HepG2 (cell line): ENCODE results near the gene IQSEC1. TPM values are rescaled to one million over a fixed set of nuclear protein-coding genes. Genes with fewer than 3 reads are reported as not detected.

ENCODE experiments used
- ARHGAP35 ChIP-seq: sonication (generic); formaldehyde crosslinking; IDR thresholded peaks from 2 replicates; pipeline ENCODE4 v1.9.0; 2022; ENCODE audit warnings: mild to moderate bottlenecking, inconsistent platforms, moderate library complexity, missing genetic modification reagents, borderline replicate concordance
- ATF7 ChIP-seq, 2 experiments: fragments of 450-650 bp in 1 of 2; sonication (generic) in 1 of 2; formaldehyde crosslinking in 1 of 2; IDR thresholded peaks; 2 replicates each; pipeline versions ENCODE4 v1.4.0 to v1.6.1; 2016 to 2020; ENCODE audit warnings: antibody characterized with exemption in 1 of 2, mild to moderate bottlenecking in 1 of 2, missing genetic modification reagents in 1 of 2
- RELA ChIP-seq: sonication (generic); formaldehyde crosslinking; IDR thresholded peaks from 2 replicates; pipeline ENCODE4 v1.4.0; 2020; ENCODE audit warnings: missing genetic modification reagents
- RNF219 ChIP-seq: sonication (generic); formaldehyde crosslinking; IDR thresholded peaks from 2 replicates; pipeline ENCODE4 v1.5.0; 2020; ENCODE audit warnings: mild to moderate bottlenecking, missing genetic modification reagents
- SMAD3 ChIP-seq: sonication (generic); formaldehyde crosslinking; IDR thresholded peaks from 2 replicates; pipeline ENCODE4 v1.4.0; 2020; ENCODE audit warnings: missing genetic modification reagents
- TCF12 ChIP-seq, 2 experiments: fragments of 450-650 bp in 1 of 2; sonication (generic) in 1 of 2; formaldehyde crosslinking in 1 of 2; IDR thresholded peaks; 2 replicates each; pipeline versions ENCODE4 v1.6.1 to v1.8.0; 2017 to 2022; ENCODE audit warnings: antibody characterized with exemption in 1 of 2, mild to moderate bottlenecking in 1 of 2, missing genetic modification reagents in 1 of 2, moderate library complexity in 1 of 2
- ZBTB25 ChIP-seq: IDR thresholded peaks from 2 replicates; pipeline ENCODE4 v1.6.1; 2018; ENCODE audit warnings: missing genetic modification reagents
- ZBTB8A ChIP-seq: sonication (generic); formaldehyde crosslinking; IDR thresholded peaks from 2 replicates; pipeline ENCODE4 v1.4.0; 2020; ENCODE audit warnings: mild to moderate bottlenecking, low read depth, missing genetic modification reagents, borderline replicate concordance
- ZFP36L2 ChIP-seq: sonication (generic); formaldehyde crosslinking; IDR thresholded peaks from 2 replicates; pipeline ENCODE4 v1.4.0; 2020; ENCODE audit warnings: missing genetic modification reagents
- ZNF256 ChIP-seq: sonication (generic); formaldehyde crosslinking; conservative IDR thresholded peaks from 2 replicates; pipeline ENCODE4 v1.4.0; 2020; ENCODE audit warnings: missing genetic modification reagents
- ZNF562 ChIP-seq: sonication (generic); formaldehyde crosslinking; IDR thresholded peaks from 2 replicates; pipeline ENCODE4 v1.8.0; 2022; ENCODE audit warnings: missing genetic modification reagents, borderline replicate concordance
- ZNF781 ChIP-seq: sonication (generic); formaldehyde crosslinking; IDR thresholded peaks from 2 replicates; pipeline ENCODE4 v1.5.1; 2020; ENCODE audit warnings: borderline replicate concordance, mild to moderate bottlenecking, missing genetic modification reagents; ENCODE audit errors: not compliant biosample characterization
- ZSCAN25 ChIP-seq: sonication (generic); formaldehyde crosslinking; IDR thresholded peaks from 2 replicates; pipeline ENCODE4 v1.8.0; 2022; ENCODE audit warnings: mild to moderate bottlenecking, missing genetic modification reagents
- polyA plus RNA-seq, 8 experiments: library from polyadenylated mRNA; depleted of rRNA in 3 of 8; stranded (reverse) in 7 of 8; unstranded in 1 of 8; fragments of >200 nt; fragmentation: Illumina TruSeq in 4 of 8; extraction: Trizol in 4 of 8; gene quantifications; 2 replicates each; pipeline versions ENCODE4 v1.2.1 to v1.2.3, GENCODE V29; 2011 to 2016; ENCODE audit warnings: low read depth in 4 of 8, missing spikeins in 1 of 8, mixed read lengths in 1 of 8; ENCODE audit not compliant: insufficient read depth in 1 of 8
- total RNA-seq, 5 experiments: library from RNA; depleted of rRNA; stranded (reverse); fragments of >200 nt; fragmentation: Illumina TruSeq; extraction: Trizol; gene quantifications; 2 replicates each; pipeline ENCODE4 v1.2.3, GENCODE V29; 2016; ENCODE audit warnings: low read depth in 1 of 5
- TF ChIP-seq, protein P1 (sequence below): sonication (generic); formaldehyde crosslinking; IDR thresholded peaks from 2 replicates; pipeline ENCODE4 v1.4.0; 2020; ENCODE audit warnings: mild to moderate bottlenecking, missing genetic modification reagents, borderline replicate concordance
- TF ChIP-seq, protein P2 (sequence below): sonication (generic); formaldehyde crosslinking; IDR thresholded peaks from 2 replicates; pipeline ENCODE4 v1.4.0; 2020; ENCODE audit warnings: missing genetic modification reagents, borderline replicate concordance
- TF ChIP-seq, protein P3 (sequence below): sonication (generic); formaldehyde crosslinking; IDR thresholded peaks from 2 replicates; pipeline ENCODE4 v1.4.0; 2020; ENCODE audit warnings: missing genetic modification reagents, low read depth, mild to moderate bottlenecking, borderline replicate concordance

Gene IQSEC1
- total and polyA plus RNA-seq, 2 of the 13 experiments (the other 11 are each of a cell fraction or from before 2014, with no cell fraction given) = 17.4 to 20.2 TPM

DNA sequence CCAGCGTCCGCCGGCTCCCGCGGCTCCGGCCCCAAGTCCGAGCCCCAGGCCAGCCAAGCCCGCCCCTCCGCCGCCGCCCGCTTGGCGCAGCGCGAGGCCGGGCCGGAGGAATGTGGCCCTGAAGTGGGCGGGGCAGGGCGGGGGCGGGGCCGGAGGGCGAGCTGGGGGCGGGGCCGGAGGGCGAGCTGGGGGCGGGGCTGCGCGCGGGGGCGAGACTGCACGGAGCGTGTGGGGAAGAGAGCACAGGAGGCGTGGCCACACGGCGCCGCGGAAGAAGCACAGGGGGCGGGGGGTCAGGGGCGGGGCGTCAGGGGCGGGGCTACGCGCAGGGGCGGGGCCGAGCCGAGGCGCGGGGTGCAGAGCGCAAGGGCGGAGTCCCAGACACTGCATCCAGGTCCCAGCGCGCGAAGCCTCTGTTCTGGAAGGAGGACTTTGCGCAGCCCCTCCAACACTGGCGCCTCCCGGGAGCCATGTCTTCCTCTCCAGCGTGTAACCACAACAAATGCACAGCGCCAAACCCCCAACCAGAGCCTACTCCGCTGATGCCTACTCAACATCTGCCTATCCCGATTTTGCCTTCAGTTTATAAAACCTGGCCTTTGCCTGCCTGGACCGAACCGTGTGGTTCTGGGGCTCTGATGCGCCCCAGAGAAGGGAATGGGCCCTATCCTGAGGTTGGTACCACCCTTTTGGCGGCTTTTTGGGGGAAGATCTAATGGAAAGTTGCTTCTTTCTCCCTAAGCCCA is 105.5 kb downstream of the IQSEC1 start (continued):
- TF ChIP-seq ZBTB25 (CRISPR knock-in tag) (no peak), TCF12 (IDR thresholded peaks at IDR 0.05) (no peak), TCF12 (CRISPR knock-in tag; IDR thresholded peaks at IDR 0.05) (no peak), ZFP36L2 (CRISPR knock-in tag) (no peak), ZSCAN25 (CRISPR knock-in tag) (no peak), ZBTB8A (CRISPR knock-in tag) (peak; percentile 97; the same call in 1 of the 2 replicates), ATF7 (IDR thresholded peaks at IDR 0.05) (no peak), ATF7 (CRISPR knock-in tag; IDR thresholded peaks at IDR 0.05) (no peak), RELA (no peak), ARHGAP35 (no peak), SMAD3 (CRISPR knock-in tag) (no peak), ZNF781 (CRISPR knock-in tag) (no peak), ZNF256 (CRISPR knock-in tag) (peak; percentile 64; the same call in 1 of the 2 replicates), RNF219 (CRISPR knock-in tag) (no peak), ZNF562 (CRISPR knock-in tag) (no peak)
- TF ChIP-seq, protein P1, sequence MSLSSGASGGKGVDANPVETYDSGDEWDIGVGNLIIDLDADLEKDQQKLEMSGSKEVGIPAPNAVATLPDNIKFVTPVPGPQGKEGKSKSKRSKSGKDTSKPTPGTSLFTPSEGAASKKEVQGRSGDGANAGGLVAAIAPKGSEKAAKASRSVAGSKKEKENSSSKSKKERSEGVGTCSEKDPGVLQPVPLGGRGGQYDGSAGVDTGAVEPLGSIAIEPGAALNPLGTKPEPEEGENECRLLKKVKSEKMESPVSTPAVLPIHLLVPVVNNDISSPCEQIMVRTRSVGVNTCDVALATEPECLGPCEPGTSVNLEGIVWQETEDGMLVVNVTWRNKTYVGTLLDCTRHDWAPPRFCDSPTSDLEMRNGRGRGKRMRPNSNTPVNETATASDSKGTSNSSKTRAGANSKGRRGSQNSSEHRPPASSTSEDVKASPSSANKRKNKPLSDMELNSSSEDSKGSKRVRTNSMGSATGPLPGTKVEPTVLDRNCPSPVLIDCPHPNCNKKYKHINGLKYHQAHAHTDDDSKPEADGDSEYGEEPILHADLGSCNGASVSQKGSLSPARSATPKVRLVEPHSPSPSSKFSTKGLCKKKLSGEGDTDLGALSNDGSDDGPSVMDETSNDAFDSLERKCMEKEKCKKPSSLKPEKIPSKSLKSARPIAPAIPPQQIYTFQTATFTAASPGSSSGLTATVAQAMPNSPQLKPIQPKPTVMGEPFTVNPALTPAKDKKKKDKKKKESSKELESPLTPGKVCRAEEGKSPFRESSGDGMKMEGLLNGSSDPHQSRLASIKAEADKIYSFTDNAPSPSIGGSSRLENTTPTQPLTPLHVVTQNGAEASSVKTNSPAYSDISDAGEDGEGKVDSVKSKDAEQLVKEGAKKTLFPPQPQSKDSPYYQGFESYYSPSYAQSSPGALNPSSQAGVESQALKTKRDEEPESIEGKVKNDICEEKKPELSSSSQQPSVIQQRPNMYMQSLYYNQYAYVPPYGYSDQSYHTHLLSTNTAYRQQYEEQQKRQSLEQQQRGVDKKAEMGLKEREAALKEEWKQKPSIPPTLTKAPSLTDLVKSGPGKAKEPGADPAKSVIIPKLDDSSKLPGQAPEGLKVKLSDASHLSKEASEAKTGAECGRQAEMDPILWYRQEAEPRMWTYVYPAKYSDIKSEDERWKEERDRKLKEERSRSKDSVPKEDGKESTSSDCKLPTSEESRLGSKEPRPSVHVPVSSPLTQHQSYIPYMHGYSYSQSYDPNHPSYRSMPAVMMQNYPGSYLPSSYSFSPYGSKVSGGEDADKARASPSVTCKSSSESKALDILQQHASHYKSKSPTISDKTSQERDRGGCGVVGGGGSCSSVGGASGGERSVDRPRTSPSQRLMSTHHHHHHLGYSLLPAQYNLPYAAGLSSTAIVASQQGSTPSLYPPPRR (CRISPR knock-in tag) = no peak
- TF ChIP-seq, protein P2, sequence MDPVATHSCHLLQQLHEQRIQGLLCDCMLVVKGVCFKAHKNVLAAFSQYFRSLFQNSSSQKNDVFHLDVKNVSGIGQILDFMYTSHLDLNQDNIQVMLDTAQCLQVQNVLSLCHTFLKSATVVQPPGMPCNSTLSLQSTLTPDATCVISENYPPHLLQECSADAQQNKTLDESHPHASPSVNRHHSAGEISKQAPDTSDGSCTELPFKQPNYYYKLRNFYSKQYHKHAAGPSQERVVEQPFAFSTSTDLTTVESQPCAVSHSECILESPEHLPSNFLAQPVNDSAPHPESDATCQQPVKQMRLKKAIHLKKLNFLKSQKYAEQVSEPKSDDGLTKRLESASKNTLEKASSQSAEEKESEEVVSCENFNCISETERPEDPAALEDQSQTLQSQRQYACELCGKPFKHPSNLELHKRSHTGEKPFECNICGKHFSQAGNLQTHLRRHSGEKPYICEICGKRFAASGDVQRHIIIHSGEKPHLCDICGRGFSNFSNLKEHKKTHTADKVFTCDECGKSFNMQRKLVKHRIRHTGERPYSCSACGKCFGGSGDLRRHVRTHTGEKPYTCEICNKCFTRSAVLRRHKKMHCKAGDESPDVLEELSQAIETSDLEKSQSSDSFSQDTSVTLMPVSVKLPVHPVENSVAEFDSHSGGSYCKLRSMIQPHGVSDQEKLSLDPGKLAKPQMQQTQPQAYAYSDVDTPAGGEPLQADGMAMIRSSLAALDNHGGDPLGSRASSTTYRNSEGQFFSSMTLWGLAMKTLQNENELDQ (CRISPR knock-in tag) = no peak
- TF ChIP-seq, protein P3, sequence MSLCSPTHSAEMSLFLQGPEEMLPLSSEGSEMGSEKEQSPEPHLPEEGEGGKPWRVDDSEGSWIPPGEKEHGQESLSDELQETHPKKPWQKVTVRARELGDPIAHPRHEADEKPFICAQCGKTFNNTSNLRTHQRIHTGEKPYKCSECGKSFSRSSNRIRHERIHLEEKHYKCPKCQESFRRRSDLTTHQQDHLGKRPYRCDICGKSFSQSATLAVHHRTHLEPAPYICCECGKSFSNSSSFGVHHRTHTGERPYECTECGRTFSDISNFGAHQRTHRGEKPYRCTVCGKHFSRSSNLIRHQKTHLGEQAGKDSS = no peak
